NCI-H2227 (cell line): Measurements from ENCODE around the gene IRF4.

Experiments used
- DNase-seq: peaks from one replicate; lab custom pipeline; 2025; ENCODE audit not compliant: unreplicated experiment; lab: John Stamatoyannopoulos, UW

The IRF4 gene

DNA sequence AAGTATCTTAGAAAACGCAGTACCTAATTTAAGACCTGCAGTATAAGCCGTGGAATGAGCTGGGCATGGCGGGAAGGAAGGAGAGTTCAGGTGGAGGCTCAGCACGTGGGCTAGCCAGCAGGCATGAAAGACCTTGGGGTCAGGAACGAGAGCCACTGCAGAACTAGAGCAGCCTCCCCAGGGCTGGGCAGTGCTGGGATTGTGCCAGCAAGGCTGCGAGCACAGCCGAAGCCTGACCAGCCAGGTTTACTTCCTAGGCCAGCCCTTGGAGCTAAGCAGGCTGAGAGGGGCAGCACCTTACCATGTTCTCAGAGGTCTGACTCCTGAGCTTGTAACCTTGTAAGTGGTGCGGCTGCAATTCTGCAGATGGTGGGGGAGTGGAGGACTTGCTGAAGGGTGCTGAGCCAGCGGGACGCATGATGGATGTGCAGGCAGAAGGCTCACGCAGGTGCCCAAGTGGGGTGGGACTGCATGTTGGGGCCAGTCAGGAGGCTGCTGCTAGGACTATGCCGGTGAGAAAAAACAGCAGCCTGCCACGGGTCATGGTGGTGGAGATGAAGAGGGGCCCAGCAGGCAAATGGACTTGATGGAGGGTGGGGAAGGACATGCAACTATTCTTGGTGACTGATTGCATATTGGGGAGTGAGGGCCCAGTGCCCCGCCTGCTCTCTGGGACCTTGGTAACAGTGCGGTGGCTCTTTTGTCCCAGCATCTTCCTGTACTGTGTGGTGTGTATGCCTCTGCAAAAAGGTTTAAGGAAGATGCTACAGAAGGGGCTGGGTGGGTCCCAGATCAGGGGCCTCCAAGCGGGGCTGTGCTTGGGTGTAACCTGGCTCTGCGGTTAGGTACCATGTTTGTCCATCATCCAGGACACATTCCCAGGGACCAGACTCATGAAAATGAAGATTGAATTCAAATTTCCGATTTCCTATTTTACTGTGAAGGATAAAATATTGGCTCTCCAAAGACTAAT is 37.6 kb upstream of the IRF4 start:
- no peak for DNase-seq

DNA sequence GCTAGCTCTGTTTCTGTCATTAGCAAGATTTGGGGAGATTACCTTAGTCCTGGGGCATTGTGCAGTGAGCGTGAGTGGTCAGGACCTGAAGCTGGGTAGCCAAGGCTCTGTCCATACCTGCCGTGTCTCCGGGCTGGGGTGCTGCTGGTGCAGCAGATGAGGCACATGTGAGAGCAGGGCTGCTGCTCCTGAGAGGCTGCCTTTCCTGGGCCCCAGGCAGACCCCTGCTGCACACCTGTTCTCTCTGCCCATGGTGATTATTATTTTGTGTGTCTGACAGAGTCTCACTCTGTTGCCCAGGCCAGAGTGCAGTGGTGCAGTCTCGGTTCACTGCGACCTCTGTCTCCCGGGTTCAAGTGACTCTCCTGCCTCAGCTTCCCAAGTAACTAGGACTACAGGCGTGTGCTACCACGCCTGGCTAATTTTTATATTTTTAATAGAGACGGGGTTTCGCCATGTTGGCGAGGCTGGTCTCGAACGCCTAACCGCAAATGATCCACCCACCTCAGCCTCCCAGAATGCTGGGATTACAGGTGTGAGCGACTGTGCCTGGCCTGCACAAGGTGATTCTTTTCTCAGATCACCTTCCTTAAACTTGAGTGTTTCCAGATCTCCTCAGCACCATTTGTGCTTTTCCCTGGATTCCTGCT is 36.8 kb upstream of the IRF4 start:
- DNase-seq: no peak

GRCh38 chr6:355373-356208 is 36.0 kb upstream of the IRF4 start:
- no peak for DNase-seq

DNA sequence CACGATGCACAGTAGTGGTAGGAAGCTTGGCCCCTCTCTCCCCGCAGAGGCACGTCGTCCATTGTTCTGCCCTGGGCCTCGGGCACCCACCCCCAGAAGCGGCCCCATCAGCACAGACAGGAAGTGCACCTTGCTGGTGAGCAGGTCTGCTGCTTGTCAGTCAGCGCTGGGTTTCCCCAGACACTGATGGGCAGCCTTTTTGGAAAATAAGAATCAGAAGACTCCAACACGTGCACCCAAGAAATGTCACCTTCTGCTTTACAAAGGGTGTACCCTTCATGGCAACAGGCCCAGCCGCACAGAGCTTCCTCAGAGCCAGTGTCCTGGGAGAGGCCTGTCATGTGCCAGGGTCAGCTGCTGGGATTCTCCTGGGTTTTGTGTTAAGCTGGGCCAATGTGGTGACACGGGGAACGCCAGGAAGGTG is 34.7 kb upstream of the IRF4 start:
- no peak for DNase-seq

DNA sequence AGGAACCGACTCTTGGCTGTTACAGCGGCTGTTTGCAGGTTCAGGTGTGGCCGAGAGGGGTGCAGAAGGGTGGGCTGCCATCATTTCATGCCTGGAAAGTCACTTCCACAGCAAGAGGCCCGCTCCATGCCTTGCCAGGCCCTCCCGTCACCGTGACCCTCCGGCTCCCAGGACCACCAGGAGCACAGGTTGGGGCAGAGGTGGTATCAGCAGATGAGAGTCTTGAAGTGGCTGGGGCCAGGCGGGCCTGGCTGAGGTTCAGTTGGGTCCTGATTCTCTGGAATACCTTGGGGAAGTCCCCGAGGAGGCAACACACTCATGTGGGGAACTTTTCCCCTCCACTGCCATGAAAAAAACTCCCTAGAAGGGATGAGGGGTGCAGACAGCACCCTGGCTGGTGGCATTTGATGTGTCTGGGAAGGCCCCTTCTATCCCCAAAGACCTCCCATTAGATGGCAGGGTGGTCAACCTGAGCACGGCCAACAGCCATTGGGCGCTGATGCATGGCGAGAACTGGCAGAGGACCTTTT is 34.2 kb upstream of the IRF4 start:
- DNase-seq: no peak

DNA sequence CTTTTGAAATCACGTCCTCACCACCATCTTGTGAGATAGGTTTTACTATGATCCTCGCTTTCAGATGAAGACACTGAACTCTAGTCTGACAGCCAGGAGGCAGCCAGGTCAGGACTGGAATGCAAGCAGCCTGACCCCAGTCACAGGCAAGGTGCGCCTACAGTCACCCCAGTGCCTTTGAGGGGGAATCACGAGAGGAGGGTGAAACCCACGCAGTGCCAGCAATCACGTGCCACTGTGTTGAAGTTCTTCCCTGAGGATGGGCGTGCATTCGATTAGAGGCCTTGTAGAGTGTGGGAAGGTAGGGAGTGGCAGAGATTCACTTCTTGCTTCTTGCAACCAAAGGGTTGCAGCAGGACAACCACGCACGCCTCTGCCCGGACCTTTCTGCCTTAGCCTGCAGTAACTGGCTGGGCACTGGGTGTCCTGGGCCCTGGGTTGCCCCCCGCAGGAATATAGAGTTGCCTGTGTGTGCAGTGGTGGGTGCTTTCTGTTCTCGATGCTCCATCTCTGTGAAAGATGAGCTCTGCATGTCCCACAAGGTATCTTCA is 33.7 kb upstream of the IRF4 start:
- no peak for DNase-seq

DNA sequence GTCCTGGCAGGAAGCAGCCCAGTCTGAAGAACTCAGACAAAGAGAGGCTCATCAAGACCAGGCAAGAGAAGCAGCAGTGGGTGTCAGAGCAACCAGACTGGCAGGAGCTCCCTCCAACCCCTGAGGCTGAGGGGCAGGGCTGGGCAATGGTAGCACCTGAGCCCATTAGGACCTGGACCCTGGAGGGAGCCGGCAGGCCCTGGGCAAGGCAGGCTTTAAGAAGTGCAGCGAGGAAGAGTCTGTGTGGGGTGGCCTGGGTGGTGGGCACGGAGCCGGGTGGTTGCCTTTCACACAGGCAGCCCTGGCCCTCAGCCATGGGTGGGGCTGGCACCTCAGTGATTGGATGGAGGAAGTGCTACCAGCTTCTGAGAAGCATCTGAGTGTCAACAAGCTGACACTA is 33.1 kb upstream of the IRF4 start:
- no peak for DNase-seq

GRCh38 chr6:358847-359246 is 32.7 kb upstream of the IRF4 start:
- DNase-seq: no peak

DNA sequence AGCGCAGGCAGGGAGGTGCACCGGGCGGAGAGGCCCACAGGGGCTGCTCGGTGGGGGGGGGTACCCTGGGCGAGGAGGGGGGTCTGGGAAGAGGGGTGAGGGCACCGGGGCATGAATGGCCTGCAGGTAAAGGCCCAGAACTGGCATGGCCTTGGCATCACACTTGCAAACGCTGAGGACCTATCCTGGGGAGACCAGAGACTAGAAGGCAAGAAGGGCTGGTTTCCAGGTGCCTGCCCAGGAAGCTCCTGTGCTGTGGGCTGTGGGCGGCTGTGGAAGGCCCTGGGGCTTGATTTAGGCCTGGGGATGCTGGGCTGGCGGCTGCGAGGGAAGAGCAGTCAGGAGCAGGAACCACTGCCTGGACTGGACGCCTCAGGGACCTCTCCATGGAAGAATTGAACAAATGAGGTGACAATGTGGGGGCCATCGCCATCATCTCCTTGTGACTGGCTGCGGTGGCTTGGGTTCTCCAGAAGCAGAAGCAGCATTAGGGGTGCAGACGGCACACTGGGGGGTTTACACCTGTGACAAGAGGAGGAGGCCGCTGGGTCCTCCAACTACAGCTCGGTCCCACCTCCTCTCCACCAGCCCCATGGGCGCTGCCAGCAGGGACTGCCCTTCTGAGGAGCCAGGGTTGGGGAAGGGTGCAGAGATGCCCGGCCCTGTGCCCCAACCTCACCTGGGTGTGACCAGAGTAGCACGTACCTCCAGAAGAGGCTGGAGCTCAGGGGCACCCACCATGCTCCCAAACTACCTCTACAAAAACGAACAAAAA is 32.1 kb upstream of the IRF4 start:
- no peak for DNase-seq

- DNase-seq: no peak
Observed at GRCh38 chr6:360349-360748, 31.2 kb upstream of the IRF4 start.

GRCh38 chr6:360764-361373 is 30.7 kb upstream of the IRF4 start:
- DNase-seq: no peak

DNA sequence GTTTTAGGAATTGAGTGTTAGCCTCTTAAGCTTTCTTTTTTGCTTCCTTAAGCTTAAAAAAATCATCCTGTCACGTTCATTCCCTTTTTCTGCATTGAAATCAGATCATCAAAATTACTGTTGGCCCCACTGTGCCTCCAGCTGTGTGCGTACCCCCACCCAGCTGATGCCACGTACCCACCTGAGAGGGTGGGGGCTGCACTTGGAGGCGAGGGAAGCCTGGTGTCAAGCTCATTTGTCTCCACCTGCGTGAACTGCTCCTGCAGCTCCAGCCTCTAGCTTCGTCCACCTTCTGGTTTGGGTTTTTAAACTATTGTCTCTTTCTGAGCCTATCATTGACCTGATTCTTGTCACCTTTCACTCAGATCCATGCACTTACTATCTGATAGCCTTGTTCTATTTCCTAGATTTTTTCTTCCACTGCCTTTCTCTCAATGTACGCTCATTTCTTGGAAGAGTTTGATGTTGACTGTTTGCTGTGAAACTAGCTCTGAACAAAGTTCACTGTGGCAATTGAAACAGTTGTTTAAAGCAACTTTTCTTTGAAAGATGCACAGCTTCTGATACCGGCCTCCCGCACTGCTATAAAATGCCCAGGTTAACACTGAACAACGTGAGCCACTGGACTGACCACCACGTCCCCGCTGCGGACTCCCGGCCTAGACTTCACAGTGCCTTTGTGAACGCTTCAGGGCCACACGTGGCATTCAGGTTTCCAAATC is 30.0 kb upstream of the IRF4 start:
- no peak for DNase-seq

DNA sequence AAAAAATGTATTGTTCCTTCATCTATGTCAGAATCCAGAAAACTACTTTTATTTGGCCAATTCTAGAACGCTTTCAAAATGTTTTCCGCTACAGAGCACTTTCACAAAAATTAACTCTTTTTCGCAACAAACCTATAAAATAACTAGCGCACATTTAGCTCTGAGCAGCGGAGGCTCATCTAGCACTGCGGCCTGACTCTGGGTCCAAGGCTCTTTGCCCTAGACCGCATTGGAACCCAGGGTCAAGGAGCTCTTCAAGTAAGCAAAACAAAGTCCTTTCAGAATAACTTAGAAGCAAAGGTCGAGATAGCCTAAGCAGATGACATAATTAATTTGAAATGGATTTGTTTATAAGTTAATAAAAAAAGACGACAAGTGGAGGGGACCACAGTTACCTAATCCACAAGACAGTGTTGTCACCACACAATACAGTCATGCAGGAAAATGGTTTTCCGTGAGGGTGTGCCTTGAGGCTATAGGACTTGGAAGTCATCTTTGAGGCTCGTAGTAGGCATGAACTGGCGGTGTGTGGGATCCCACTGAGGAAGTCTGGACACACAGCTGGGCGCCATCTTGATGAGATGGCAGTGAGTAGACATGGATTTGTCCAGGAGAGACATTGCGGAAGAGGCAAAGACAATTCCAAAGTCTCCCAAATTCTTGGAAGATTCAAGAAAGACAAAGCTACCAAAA is 29.2 kb upstream of the IRF4 start:
- no peak for DNase-seq

- DNase-seq: no peak
Observed at GRCh38 chr6:362924-363249, 28.7 kb upstream of the IRF4 start.

DNA sequence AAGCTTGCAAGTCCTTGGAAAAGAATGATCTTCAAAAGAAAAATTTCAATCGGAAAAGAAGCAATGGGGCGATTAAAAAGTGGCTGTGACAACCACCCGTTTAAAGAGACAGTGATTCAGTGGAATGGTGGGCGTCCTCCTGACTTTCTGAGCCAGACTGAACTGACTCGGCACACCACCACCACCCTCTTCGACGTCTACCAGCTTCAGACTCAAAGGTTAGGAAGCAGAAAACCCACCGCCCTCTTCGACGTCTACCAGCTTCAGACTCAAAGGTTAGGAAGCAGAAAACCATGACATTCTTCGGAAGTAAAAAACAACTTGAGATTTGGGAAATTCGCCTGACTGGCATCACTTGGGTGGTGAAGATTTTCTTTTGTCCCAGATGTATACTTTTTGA is 28.3 kb upstream of the IRF4 start:
- no peak for DNase-seq

DNA sequence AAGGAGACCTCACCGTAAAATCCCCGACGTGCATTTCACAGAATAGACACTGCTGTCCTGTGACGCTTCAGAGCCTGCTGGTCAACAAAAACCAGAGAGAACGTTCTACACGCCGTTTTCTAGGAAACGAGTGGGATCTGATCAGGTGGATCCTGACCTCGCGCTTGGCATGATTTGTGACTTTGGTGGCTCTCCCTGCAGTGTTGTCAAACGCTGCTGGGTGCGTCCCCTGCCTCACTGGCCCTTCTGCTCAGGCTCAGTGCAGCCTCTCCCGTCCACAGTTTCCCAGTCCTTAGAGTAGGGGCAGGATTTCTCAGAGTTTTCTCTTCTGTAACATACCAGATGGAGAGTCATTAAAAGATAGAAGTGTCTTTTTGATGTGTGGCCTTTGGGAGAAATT is 27.6 kb upstream of the IRF4 start:
- no peak for DNase-seq

GRCh38 chr6:364609-365540 is 26.7 kb upstream of the IRF4 start:
- no peak for DNase-seq

DNA sequence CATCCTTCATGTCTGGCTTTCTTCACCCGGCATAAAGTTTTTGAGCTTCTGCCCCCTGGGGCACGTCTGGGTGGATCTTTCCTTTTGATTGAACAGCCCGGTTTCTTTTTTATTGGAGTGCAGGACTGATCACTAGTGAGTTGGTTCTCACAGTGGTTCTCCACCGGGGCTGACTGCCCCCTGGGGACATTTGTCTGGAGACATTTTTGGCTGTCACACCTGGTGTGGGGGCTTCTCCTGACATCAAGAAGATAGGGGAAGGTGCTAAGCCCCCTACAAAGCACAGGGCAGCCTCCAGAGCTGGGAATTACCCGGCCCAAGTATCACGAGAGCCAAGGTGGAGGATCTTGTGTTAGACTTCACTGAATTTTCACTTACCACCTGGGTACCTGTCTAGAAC is 25.7 kb upstream of the IRF4 start:
- DNase-seq: no peak
